Urinary bladder (tissue), 4 donors: Measurements from ENCODE around the gene SPATA2L. TPM values are rescaled to one million over a fixed set of nuclear protein-coding genes. Genes with fewer than 3 reads are reported as not detected.
"Not testable (repeated sequence)": the region's sequence is repeated elsewhere in the genome, so short reads cannot be mapped to it uniquely, and the experiment has no call there.

Source experiments
- DNase-seq: peaks from one replicate; pipeline ENCODE4 v3.0.0-alpha.2; 2015; ENCODE audit errors: extremely low spot score
- H3K27ac ChIP-seq: one replicate; pipeline ENCODE4 v1.5.1; 2013; ENCODE audit warnings: low read depth, mild to moderate bottlenecking, moderate library complexity
- H3K36me3 ChIP-seq: one replicate; pipeline ENCODE4 v1.6.1; 2013; ENCODE audit warnings: mild to moderate bottlenecking, moderate library complexity; ENCODE audit not compliant: insufficient read depth
- H3K4me1 ChIP-seq: one replicate; pipeline ENCODE4 v1.6.1; 2013; ENCODE audit warnings: mild to moderate bottlenecking, moderate library complexity; ENCODE audit not compliant: insufficient read depth
- H3K4me3 ChIP-seq: one replicate; pipeline ENCODE4 v1.5.1; 2013; ENCODE audit warnings: low read depth, low read length
- WGBS: extraction: QIAGEN DNeasy Blood & Tissue Kit; methylation state at CpG from one replicate; pipeline ENCODE4 v1.1.7; 2013; 5-methylcytosine and 5-hydroxymethylcytosine counted together
- polyA plus RNA-seq: library from polyadenylated mRNA; stranded (reverse); fragments of 200-250 nt; gene quantifications from one replicate; pipeline ENCODE4 v1.2.3, GENCODE V29; 2013
- total RNA-seq: library from RNA; depleted of rRNA; stranded (reverse); fragments of >200 nt; gene quantifications from one replicate; pipeline ENCODE4 v1.2.3, GENCODE V29; 2014
- donor health status: healthy with polysubstance abuse.
- donor health status: healthy.

The SPATA2L gene
- total and polyA plus RNA-seq, 2 donors, result 5.2 to 10.8 TPM

GRCh38 chr16:89695875-89696669 is 5.4 kb downstream of the SPATA2L start:
- no peak overlapping the region for H3K27ac ChIP-seq
- whole genome bisulfite sequencing, result 79% methylated on average over 25 of the region's 25 CpGs
- DNase-seq, result no peak
- no peak overlapping the region for H3K4me3 ChIP-seq
- H3K4me1 ChIP-seq, result peaks cover 4% of the 10 kb centered on the region
- peaks cover 3% of the 10 kb centered on the region for H3K36me3 ChIP-seq

- Histone ChIP-seq H3K36me3 (peaks cover 3% of the 10 kb centered on the region), H3K27ac (no peak overlapping the region), H3K4me1 (no peaks in the 10 kb centered on the region), H3K4me3 (no peak overlapping the region)
- DNase-seq, result no peak
- 90% methylated on average over 31 of the region's 31 CpGs for WGBS
Observed at GRCh38 chr16:89695086-89695874, 6.2 kb downstream of the SPATA2L start.

DNA sequence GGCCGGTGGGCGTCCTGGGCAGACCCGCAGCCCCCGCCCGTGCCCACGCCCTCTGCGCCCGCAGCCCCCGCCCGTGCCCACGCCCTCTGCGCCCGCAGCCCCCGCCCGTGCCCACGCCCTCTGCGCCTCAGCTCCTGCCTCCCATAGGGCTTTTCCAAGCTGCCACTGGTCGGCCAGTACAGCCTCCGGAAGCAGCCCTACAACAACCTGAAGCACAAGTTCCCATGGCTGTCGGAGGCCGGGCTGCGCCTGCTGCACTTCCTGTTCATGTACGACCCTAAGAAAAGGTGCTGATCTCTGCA is 6.8 kb downstream of the SPATA2L start:
- H3K4me3 ChIP-seq, H3K27ac ChIP-seq, DNase-seq, H3K4me1 ChIP-seq, H3K36me3 ChIP-seq: not testable (repeated sequence)
- WGBS, result 93% methylated on average over 23 of the region's 23 CpGs

DNA sequence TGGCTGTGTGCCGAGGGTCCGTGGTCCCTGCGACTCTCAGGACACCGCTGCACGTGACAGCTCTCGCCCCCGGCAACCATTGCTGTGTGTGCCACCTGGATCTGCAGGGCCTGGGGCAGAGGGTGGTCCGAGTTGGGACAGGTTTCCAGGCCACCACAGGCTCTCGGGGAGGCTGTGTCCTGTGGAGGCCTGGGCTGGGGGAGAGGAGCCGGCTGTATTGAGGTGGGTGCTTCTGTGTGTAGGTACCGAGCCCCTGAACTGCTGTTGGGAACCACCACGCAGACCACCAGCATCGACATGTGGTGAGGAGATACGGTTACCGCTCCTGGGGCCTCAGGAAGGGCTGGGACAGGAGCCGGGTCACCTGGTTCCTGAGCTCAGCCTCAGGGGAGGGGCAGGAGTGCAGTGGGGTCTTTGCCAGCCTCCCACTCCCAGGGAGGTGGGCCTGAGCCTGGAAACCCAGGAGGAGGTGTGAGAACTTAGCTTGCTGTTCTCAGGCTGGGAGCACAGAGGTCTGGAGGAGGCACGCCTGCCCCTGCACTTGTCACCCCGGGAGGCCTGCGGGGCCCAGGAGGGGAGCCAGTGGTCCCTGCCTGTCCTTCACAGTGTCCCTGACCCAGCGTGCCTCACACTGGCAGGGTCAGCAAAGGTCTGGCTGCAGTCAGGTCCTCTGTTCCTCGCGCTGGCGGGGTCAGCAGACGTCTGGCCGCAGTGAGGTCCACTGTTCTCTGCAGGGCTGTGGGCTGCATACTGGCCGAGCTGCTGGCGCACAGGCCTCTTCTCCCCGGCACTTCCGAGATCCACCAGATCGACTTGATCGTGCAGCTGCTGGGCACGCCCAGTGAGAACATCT is 7.3 kb downstream of the SPATA2L start:
- Histone ChIP-seq H3K36me3 (peaks cover 3% of the 10 kb centered on the region), H3K4me3 (no peak overlapping the region), H3K4me1 (no peaks in the 10 kb centered on the region), H3K27ac (no peak overlapping the region)
- DNase-seq, result no peak
- WGBS, result 87% methylated on average over 32 of the region's 32 CpGs

DNA sequence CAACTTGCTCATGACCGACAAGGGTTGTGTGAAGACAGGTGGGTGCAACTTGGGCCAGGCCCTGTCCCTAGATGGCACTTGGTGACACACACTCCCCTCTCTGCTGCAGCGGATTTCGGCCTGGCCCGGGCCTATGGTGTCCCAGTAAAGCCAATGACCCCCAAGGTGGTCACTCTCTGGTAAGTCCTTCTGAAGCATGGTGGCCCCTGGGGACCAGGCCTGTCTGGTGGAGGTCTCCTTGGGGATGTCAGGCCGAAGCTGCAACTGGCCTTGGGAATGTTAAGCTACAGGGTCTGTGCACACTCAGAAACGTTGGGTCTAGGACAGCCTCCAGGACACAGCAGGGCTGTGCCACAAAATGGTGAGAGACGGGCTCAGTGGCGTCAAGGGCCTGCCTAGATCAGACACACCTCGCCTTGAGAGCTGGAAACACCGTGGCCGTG is 8.2 kb downstream of the SPATA2L start:
- no peak for DNase-seq
- H3K36me3 ChIP-seq, result peaks cover 3% of the 10 kb centered on the region
- WGBS, result 94% methylated on average over 11 of the region's 11 CpGs

GRCh38 chr16:89691986-89692569 is 9.4 kb downstream of the SPATA2L start:
- DNase-seq, result no peak
- Histone ChIP-seq H3K36me3 (peaks cover 3% of the 10 kb centered on the region), H3K4me3 (no peak overlapping the region), H3K4me1 (no peaks in the 10 kb centered on the region), H3K27ac (no peak overlapping the region)
- 95% methylated on average over 13 of the region's 13 CpGs for WGBS

More for the DNA sequence above, 8.2 kb downstream of the SPATA2L start:
- Histone ChIP-seq H3K27ac (no peak overlapping the region), H3K4me3 (no peak overlapping the region), H3K4me1 (no peaks in the 10 kb centered on the region)

DNA sequence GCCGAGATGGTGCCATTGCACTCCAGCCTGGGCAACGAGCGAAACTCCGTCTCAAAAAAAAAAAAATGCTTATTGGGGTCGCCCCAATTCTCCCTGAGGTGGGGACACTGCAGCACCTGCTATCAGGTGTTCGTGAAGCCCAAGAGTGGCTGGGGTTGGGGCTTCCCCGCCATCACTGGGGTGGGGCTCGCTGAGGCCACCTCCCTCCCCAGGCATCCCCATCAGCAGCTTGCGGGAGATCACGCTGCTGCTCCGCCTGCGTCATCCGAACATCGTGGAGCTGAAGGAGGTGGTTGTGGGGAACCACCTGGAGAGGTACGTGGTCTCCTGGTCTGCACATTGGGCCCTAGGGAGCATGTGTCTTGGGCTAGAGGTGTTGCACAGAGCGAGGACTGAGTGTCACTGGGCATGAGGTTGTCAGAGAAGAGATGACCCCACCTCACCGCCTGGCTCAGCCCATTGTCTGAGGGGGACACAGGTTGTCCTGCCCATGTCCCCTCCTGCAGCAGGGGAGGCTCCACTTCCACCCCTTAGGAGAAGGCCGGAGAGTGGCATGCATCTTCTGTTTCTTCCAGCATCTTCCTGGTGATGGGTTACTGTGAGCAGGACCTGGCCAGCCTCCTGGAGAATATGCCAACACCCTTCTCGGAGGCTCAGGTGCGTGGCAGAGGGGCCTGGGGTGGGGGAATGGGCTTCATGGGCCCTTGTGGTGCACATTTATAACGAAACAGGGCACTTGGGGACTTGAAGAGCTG is 10.1 kb downstream of the SPATA2L start:
- no peak overlapping the region for H3K27ac ChIP-seq
- H3K36me3 ChIP-seq, result peaks cover 3% of the 10 kb centered on the region
- no peak for DNase-seq
- H3K4me1 ChIP-seq, result no peaks in the 10 kb centered on the region
- no peak overlapping the region for H3K4me3 ChIP-seq
- 97% methylated on average over 21 of the region's 21 CpGs for WGBS

GRCh38 chr16:89690392-89690901 is 11.1 kb downstream of the SPATA2L start:
- no peak for DNase-seq
- H3K4me1 ChIP-seq, result no peaks in the 10 kb centered on the region
- H3K4me3 ChIP-seq, result no peak overlapping the region
- H3K36me3 ChIP-seq, result peaks cover 3% of the 10 kb centered on the region
- H3K27ac ChIP-seq, result no peak overlapping the region
- 89% methylated on average over 16 of the region's 16 CpGs for WGBS

DNA sequence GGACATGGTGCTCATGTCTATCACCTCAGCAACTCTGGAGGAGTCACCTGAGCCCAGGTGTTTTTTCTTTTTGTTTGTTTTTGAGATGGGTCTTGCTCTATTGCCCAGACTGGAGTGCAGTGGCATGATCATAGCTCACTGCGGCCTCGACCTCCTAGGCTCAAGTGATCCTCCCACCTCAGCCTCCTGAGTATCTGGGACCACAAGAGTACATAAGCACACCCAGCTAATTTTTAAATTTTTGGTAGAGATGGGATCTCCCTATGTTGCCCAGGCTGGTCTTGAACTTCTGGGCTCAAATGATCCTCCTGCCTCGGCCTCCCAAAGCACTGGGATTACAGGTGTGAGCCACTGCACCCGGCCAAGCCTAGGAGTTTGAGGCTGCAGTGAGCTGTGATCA is 11.9 kb downstream of the SPATA2L start:
- not testable (repeated sequence) for H3K4me3 ChIP-seq, DNase-seq, H3K36me3 ChIP-seq, H3K27ac ChIP-seq, H3K4me1 ChIP-seq
- WGBS, result 96% methylated on average over 4 of the region's 4 CpGs

GRCh38 chr16:89689142-89689541 is 12.4 kb downstream of the SPATA2L start:
- no peaks in the 10 kb centered on the region for H3K4me1 ChIP-seq
- H3K27ac ChIP-seq, result no peak overlapping the region
- 92% methylated on average over 13 of the region's 13 CpGs for WGBS
- H3K4me3 ChIP-seq, result no peak overlapping the region
- peaks cover 3% of the 10 kb centered on the region for H3K36me3 ChIP-seq
- DNase-seq, result no peak

DNA sequence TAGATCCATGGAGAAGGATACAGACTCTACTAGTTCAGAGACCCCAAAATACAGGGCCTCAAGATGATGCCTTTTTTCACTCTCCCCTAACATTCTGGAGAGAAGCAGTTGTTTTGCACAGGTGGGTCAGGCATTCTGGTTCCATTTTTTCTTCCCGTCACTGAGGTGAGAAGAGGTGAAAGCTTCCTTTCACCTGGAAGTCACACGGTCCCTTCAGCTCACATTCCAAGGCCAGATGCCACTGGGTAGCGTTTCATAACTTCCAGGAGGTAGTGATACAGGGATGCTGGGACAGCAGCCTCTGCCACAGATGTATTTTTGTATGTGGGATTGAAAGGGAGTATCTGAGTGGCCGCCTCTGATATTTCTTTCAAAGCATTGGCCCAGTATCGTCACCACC is 13.1 kb downstream of the SPATA2L start:
- no peak overlapping the region for H3K4me3 ChIP-seq
- no peaks in the 10 kb centered on the region for H3K4me1 ChIP-seq
- peaks cover 3% of the 10 kb centered on the region for H3K36me3 ChIP-seq
- H3K27ac ChIP-seq, result no peak overlapping the region
- WGBS, result 91% methylated on average over 5 of the region's 5 CpGs
- no peak for DNase-seq

GRCh38 chr16:89687092-89687940 is 14.2 kb downstream of the SPATA2L start:
- DNase-seq, result no peak
- peak overlapping the region; percentile 64 for H3K4me3 ChIP-seq
- WGBS, result 9% methylated on average over 42 of the region's 42 CpGs

More at GRCh38 chr16:89687092-89687940, 14.2 kb downstream of the SPATA2L start:
- Histone ChIP-seq H3K4me1 (no peaks in the 10 kb centered on the region), H3K36me3 (no peaks in the 10 kb centered on the region), H3K27ac (peak overlapping the region; percentile 39)
